Stimulated activated CD4-positive, alpha-beta T cell treated with anti-CD3 and anti-CD28 coated beads, Interleukin-2, amount 100 ng/mL, for 4 hours (primary cell): ENCODE results near the gene PCDHGB6.
"Not testable (repeated sequence)": the region's sequence is repeated elsewhere in the genome, so short reads cannot be mapped to it uniquely, and the experiment has no call there.

ENCODE experiments used
- DNase-seq: peaks from one replicate; pipeline ENCODE4 v3.0.0-alpha.2; 2020; ENCODE audit warnings: low read depth

Gene PCDHGB6

DNA sequence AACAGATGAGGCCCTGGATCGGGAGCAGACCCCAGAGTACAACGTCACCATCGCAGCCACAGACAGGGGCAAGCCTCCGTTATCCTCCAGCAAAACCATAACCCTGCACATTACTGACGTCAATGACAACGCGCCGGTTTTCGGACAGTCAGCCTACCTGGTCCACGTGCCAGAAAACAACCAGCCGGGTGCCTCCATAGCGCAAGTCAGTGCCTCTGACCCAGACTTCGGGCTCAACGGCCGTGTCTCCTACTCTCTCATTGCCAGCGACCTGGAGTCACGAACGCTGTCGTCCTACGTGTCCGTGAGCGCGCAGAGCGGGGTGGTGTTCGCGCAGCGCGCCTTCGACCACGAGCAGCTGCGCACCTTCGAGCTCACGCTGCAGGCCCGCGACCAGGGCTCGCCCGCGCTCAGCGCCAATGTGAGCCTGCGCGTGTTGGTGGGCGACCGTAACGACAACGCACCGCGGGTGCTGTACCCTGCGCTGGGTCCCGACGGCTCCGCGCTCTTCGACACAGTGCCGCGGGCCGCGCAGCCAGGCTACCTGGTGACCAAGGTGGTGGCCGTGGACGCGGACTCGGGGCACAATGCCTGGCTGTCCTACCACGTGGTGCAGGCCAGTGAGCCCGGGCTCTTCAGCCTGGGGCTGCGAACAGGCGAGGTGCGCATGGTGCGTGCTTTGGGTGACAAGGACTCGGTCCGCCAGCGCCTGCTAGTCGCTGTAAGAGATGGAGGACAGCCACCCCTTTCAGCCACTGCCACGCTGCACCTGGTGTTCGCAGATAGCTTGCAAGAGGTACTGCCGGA lies 11.5 kb downstream of the PCDHGB6 start:
- no peak for DNase-seq

DNA sequence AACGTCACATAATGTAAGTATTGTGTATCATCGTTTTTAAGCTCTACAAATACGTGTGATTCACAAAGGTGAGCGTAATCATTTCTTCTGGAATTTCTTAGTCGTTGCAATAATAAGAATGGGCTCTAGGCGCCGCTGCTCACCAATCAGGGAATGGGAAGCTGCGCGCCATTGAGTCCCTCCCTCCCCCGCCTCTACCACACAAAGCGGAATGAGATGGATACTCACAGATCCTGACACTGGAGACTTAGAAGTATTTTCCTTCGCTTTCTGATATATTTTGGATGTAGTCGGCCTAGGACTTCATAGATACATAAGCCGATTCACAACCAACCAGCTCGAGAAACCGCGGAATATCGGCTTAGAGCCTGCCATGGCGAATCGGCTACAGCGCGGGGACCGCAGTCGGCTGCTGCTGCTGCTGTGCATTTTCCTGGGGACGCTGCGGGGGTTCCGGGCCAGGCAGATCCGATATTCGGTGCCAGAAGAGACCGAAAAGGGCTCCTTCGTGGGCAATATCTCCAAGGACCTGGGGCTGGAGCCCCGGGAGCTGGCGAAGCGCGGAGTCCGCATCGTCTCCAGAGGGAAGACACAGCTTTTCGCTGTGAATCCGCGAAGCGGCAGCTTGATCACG lies 13.2 kb downstream of the PCDHGB6 start, which contains the start of gene PCDHGA11:
PCDHGA11 (plus strand) TSS at position 197 of the 634 bp plus-strand sequence; CDS start at position 374, 177 bp downstream.
- no peak for DNase-seq

DNA sequence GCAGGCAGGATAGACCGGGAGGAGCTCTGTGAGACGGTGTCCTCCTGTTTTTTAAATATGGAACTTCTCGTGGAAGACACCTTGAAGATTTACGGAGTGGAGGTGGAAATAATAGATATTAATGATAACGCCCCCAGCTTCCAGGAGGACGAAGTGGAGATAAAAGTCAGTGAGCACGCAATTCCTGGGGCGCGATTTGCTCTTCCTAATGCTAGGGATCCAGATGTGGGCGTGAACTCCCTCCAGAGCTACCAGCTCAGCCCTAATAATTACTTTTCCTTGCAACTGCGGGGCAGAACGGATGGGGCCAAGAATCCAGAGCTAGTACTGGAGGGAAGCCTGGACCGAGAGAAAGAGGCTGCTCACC lies 13.7 kb downstream of the PCDHGB6 start:
- DNase-seq, result no peak

DNA sequence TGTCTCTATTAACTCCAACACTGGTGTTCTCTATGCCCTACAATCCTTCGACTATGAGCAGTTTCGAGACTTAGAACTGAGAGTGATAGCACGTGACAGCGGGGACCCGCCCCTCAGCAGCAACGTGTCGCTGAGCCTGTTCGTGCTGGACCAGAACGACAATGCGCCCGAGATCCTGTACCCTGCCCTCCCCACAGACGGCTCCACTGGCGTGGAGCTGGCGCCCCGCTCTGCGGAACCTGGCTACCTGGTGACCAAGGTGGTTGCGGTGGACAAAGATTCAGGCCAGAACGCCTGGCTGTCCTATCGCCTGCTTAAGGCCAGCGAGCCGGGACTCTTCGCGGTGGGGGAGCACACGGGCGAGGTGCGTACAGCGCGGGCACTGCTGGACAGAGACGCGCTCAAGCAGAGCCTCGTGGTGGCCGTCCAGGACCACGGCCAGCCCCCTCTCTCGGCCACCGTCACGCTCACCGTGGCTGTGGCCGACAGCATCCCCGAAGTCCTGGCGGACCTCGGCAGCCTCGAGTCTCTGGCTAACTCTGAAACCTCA lies 15.0 kb downstream of the PCDHGB6 start:
- no peak for DNase-seq

DNA sequence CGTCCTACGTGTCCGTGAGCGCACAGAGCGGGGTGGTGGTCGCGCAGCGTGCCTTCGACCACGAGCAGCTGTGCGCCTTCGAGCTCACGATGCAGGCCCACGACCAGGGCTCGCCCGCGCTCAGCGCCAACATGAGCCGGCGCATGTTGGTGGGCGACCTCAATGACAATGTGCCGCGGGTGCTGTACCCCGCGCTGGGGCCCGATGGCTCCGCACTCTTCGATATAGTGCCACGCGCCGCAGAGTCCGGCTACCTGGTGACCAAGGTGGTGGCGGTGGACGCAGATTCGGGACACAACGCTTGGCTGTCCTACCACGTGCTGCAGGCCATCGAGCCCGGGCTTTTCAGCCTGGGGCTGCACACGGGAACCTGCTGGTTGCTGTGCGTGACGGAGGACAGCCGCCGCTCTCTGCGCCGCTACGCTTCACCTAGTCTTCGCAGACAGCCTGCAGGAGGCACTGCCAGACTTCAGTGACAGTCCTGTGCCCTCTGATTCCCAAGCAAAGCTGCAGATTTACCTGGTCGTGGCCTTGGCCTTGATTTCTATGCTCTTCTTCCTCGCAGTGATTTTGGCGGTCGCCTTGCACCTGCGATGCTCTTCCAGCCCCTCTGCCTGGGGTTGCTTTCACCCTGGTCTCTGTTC lies 20.1 kb downstream of the PCDHGB6 start:
- no peak for DNase-seq

DNA sequence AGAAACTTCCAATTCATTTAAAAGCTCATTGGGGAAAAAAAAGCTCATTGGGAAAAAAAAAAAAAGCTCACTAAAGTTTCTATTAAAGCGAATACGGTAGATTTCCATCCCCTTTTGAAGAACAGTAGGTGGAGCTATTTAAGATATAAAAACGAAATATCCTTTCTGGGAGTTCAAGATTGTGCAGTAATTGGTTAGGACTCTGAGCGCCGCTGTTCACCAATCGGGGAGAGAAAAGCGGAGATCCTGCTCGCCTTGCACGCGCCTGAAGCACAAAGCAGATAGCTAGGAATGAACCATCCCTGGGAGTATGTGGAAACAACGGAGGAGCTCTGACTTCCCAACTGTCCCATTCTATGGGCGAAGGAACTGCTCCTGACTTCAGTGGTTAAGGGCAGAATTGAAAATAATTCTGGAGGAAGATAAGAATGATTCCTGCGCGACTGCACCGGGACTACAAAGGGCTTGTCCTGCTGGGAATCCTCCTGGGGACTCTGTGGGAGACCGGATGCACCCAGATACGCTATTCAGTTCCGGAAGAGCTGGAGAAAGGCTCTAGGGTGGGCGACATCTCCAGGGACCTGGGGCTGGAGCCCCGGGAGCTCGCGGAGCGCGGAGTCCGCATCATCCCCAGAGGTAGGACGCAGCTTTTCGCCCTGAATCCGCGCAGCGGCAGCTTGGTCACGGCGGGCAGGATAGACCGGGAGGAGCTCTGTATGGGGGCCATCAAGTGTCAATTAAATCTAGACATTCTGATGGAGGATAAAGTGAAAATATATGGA lies 22.7 kb downstream of the PCDHGB6 start, which contains the start of gene PCDHGA12:
PCDHGA12 (plus strand) TSS at position 176 of the 782 bp plus-strand sequence; CDS start at position 429, 253 bp downstream.
- no peak for DNase-seq

DNA sequence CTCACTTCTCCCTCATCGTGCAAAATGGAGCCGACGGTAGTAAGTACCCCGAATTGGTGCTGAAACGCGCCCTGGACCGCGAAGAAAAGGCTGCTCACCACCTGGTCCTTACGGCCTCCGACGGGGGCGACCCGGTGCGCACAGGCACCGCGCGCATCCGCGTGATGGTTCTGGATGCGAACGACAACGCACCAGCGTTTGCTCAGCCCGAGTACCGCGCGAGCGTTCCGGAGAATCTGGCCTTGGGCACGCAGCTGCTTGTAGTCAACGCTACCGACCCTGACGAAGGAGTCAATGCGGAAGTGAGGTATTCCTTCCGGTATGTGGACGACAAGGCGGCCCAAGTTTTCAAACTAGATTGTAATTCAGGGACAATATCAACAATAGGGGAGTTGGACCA lies 23.5 kb downstream of the PCDHGB6 start:
- no peak for DNase-seq

DNA sequence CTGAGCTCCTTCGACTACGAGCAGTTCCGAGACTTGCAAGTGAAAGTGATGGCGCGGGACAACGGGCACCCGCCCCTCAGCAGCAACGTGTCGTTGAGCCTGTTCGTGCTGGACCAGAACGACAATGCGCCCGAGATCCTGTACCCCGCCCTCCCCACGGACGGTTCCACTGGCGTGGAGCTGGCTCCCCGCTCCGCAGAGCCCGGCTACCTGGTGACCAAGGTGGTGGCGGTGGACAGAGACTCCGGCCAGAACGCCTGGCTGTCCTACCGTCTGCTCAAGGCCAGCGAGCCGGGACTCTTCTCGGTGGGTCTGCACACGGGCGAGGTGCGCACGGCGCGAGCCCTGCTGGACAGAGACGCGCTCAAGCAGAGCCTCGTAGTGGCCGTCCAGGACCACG lies 24.5 kb downstream of the PCDHGB6 start:
- not testable (repeated sequence) for DNase-seq

DNA sequence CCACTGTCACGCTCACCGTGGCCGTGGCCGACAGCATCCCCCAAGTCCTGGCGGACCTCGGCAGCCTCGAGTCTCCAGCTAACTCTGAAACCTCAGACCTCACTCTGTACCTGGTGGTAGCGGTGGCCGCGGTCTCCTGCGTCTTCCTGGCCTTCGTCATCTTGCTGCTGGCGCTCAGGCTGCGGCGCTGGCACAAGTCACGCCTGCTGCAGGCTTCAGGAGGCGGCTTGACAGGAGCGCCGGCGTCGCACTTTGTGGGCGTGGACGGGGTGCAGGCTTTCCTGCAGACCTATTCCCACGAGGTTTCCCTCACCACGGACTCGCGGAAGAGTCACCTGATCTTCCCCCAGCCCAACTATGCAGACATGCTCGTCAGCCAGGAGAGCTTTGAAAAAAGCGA lies 24.9 kb downstream of the PCDHGB6 start:
- not testable (repeated sequence) for DNase-seq

DNA sequence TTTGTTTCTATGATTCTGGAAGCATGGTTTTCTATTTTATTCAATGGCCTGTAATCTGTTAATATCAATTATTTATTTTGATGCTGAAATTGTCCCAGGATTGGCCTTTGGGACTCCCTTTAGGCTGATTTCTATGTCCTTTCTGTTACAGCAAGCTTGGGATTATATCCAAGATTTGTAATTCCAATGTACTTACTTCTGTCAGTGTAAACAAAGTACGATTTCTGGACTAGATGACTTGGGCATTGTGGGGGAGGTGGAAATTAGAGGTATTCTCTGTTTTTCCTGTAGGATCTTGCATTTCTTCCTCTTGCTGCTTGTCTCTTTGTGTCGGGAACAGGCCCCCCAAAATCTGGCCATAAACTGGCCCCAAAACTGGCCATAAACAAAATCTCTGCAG lies 26.2 kb downstream of the PCDHGB6 start:
- DNase-seq, result no peak

DNA sequence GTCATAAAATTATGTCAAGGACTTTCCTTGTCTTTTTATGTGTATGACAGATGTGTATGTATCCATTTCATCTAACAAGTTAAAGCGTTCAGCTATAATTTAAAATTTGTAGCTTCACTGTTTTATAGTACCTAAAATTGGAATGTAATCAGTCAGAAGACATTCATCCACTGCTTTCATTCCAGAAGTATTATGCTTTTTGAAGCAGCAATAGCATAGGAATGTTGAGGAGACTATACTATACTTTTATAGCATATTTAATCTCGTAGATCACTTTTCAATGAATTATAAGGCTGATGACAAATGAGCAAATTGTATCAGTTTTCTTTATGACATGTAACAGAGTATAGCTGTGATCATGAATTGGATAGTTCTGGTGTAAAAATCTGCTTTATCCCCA lies 29.4 kb downstream of the PCDHGB6 start:
- DNase-seq, result no peak

DNA sequence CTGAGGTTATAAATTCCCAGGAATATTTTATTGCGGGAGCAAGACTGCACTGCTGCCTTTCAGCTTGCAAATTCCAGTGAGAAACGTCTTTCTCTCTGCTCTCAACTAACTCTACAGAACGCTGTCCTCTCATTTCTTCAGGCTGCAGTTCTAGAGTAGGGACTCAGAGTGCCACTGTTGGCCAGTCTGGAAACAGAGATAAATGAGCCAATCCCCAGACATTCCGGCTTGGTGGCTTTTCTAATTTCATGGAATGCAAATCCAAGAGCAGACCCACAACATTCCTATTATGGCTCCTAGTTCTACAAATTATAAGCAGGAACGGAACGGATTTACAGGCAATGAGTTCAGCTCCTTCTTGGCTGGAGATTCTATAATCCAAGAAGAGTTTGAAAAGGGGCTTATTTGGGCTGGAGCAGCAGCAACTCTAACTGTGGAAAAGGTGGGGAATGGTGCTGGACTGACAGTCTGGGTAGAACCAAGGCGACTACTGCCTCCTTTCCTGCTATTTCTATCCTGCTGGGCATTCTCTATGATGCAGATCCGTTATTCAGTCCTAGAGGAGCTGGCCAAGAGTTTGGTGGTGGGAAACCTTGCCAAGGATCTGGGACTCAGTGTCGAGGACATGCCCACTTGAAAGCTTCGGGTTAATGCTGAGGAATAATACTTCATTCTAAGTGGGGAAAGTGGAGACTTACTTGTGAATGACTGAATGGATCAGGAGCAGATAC lies 31.8 kb downstream of the PCDHGB6 start:
- DNase-seq, result no peak

DNA sequence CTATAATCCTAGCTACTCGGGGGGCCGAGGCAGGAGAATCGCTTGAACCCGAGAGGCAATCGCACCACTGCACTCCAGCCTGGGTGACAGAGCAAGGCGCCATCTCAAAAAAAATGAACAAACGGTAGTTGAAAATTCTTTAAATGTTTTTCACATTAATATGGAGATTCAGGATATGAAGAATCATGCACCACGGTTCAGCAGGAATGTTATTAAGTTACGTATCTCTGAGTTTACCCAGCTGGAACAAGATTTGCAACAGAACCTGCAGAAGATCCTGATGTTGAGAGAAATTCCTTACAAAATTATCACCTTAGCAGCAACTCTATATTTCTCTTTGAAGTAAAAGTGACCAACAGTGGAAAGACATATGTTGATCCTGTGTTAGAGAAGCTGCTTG lies 32.5 kb downstream of the PCDHGB6 start:
- no peak for DNase-seq

DNA sequence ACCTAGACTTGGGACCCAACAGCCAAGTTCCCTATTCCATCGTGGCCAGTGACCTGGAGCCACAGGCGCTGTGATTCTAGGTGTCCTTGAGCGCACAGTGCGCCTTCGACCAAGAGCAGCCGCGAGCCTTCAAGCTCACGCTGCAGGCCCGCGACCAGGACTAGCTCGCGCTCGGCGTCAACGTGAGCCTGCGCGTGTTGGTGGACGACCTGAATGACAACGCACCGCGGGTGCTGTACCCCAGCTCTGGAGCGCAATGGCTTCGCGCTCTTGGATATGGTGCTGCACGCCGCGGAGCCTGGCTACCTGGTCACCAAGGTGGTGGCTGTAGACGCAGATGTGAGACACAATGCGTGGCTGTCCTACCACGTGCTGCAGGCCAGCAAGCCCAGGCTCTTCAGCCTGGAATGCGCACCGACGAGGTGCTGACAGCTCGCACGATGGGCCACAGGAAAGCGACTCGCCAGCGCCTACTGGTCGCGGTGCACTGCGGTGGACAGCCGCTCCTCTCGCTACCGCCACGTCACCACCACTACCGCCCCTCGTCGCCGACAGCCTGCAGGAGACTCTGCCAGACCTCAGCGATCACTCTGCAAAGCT lies 33.9 kb downstream of the PCDHGB6 start:
- DNase-seq, result no peak
